H1 (cell line): ENCODE measurements around the gene PPP1R27. TPM values are rescaled to one million over a fixed set of nuclear protein-coding genes. Genes with fewer than 3 reads are reported as not detected.
A peak's percentile ranks its signal among the peaks of the same experiment; 100 is the strongest.

Source experiments
- CTCF ChIA-PET: fragments of 300-600 bp; sonication (Branson Sonifier 250); formaldehyde crosslinking; loops from one replicate; lab custom pipeline; 2021; ENCODE audit not compliant: partially characterized antibody; lab: Charles Lee
- POLR2A ChIA-PET: fragments of 300-600 bp; sonication (Branson Sonifier 250); formaldehyde crosslinking; loops from one replicate; lab custom pipeline; 2021; ENCODE audit warnings: inconsistent platforms; ENCODE audit not compliant: partially characterized antibody; lab: Charles Lee
- DNase-seq, 2 experiments: peaks; one replicate each; pipeline versions ENCODE4 v3.0.0 to v3.0.0-alpha.2; 2010 to 2022; ENCODE audit warnings: low spot score in 2 of 2, low read depth in 1 of 2, mixed read lengths in 1 of 2
- FAIRE-seq: peaks from 2 replicates; lab custom pipeline; 2011; peaks lifted over from hg19 to GRCh38; lab: Jason Lieb, UNC
- H2AFZ ChIP-seq: 2 replicates; pipeline ENCODE4 v1.8.1; 2012; ENCODE audit warnings: low read length, inconsistent platforms
- H2AK5ac ChIP-seq: 2 replicates; pipeline ENCODE4 v1.6.1; 2013; ENCODE audit warnings: low read depth, low read length
- H2BK120ac ChIP-seq: replicated peaks from 2 replicates; pipeline ENCODE3; 2013; ENCODE audit warnings: low read depth, low read length, inconsistent platforms
- H2BK12ac ChIP-seq: 2 replicates; pipeline ENCODE4 v1.6.1; 2013; ENCODE audit warnings: low read depth, low read length
- H2BK15ac ChIP-seq: 2 replicates; pipeline ENCODE4 v1.6.1; 2013; ENCODE audit warnings: low read length
- H2BK20ac ChIP-seq: 2 replicates; pipeline ENCODE4 v1.6.1; 2013; ENCODE audit warnings: low read length
- H2BK5ac ChIP-seq: 2 replicates; pipeline ENCODE4 v1.6.1; 2013; ENCODE audit warnings: low read depth, low read length
- H3K14ac ChIP-seq: 2 replicates; pipeline ENCODE4 v1.6.1; 2013; ENCODE audit warnings: inconsistent platforms; ENCODE audit not compliant: insufficient read length
- H3K18ac ChIP-seq: 2 replicates; pipeline ENCODE4 v1.6.1; 2013; ENCODE audit warnings: low read length; ENCODE audit errors: extremely low read depth
- H3K23ac ChIP-seq: 2 replicates; pipeline ENCODE4 v1.6.1; 2013; ENCODE audit warnings: inconsistent platforms; ENCODE audit not compliant: insufficient read length
- H3K23me2 ChIP-seq: 2 replicates; pipeline ENCODE4 v1.6.1; 2013; ENCODE audit warnings: low read depth, low read length
- H3K27ac ChIP-seq: 2 replicates; pipeline ENCODE4 v1.6.1; 2011; ENCODE audit warnings: low read depth, low read length, inconsistent platforms
- H3K27me3 ChIP-seq, 4 experiments: replicated peaks in 1 of 4; 1 replicate in 1 of 4; 2 replicates in 3 of 4; pipeline versions ENCODE4 v1.6.1 to v1.8.1; 2011 to 2013; ENCODE audit warnings: low read length in 3 of 4, mild to moderate bottlenecking in 3 of 4, inconsistent platforms in 2 of 4, mixed read lengths in 2 of 4, moderate library complexity in 1 of 4; ENCODE audit not compliant: control insufficient read depth in 3 of 4, insufficient read depth in 3 of 4; ENCODE audit errors: extremely low read depth in 1 of 4
- H3K36me3 ChIP-seq, 4 experiments: 2 replicates each; pipeline versions ENCODE4 v1.6.1 to v1.8.1; 2011 to 2013; ENCODE audit warnings: mild to moderate bottlenecking in 4 of 4, low read length in 3 of 4, moderate library complexity in 2 of 4, control low read depth in 1 of 4, inconsistent platforms in 1 of 4; ENCODE audit not compliant: insufficient read depth in 4 of 4, control insufficient read depth in 2 of 4
- H3K4ac ChIP-seq: replicated peaks from 2 replicates; pipeline ENCODE3; 2013; ENCODE audit warnings: low read length, low read depth, mixed read lengths, inconsistent platforms; ENCODE audit not compliant: insufficient read length
- H3K4me1 ChIP-seq, 4 experiments: replicated peaks in 1 of 4; 1 replicate in 1 of 4; 2 replicates in 3 of 4; pipeline versions ENCODE4 v1.6.1 to v1.8.1; 2011 to 2013; ENCODE audit warnings: low read length in 3 of 4, inconsistent platforms in 2 of 4, mixed read lengths in 1 of 4; ENCODE audit not compliant: insufficient read depth in 4 of 4, control insufficient read depth in 3 of 4
- H3K4me2 ChIP-seq, 2 experiments: 2 replicates each; pipeline versions ENCODE4 v1.6.1 to v1.8.1; 2011 to 2013; ENCODE audit warnings: low read depth in 2 of 2, low read length in 2 of 2, control low read depth in 1 of 2, inconsistent platforms in 1 of 2, mild to moderate bottlenecking in 1 of 2; ENCODE audit not compliant: insufficient read depth in 1 of 2
- H3K4me3 ChIP-seq, 4 experiments: fragments of 200-600, 300-600 bp in 1 of 4; sonication (generic), shearing (Covaris generic), sonication (Bioruptor Twin) in 1 of 4; 2 replicates each; pipeline versions ENCODE4 v1.5.1 to v1.8.1; 2011 to 2016; ENCODE audit warnings: low read length in 4 of 4, low read depth in 3 of 4, control low read depth in 2 of 4, inconsistent platforms in 2 of 4, mild to moderate bottlenecking in 2 of 4, mixed read lengths in 1 of 4, moderate library complexity in 1 of 4; ENCODE audit not compliant: insufficient read depth in 2 of 4; ENCODE audit errors: extremely low read depth in 1 of 4
- H3K56ac ChIP-seq: replicated peaks from 2 replicates; pipeline ENCODE3; 2013; ENCODE audit warnings: low read depth, mild to moderate bottlenecking, mixed read lengths, low read length, inconsistent platforms; ENCODE audit not compliant: insufficient read length
- H3K79me1 ChIP-seq: 2 replicates; pipeline ENCODE4 v1.6.1; 2013; ENCODE audit warnings: low read depth, low read length, control low read depth
- H3K79me2 ChIP-seq, 2 experiments: 2 replicates each; pipeline versions ENCODE4 v1.6.1 to v1.8.1; 2012 to 2013; ENCODE audit warnings: low read length in 2 of 2, mild to moderate bottlenecking in 2 of 2, inconsistent platforms in 1 of 2; ENCODE audit not compliant: insufficient read depth in 2 of 2, control insufficient read depth in 1 of 2
- H3K9ac ChIP-seq, 4 experiments: replicated peaks in 1 of 4; 1 replicate in 1 of 4; 2 replicates in 3 of 4; pipeline versions ENCODE4 v1.6.1 to v1.8.1; 2011 to 2013; ENCODE audit warnings: low read depth in 3 of 4, low read length in 3 of 4, control low read depth in 2 of 4, mild to moderate bottlenecking in 2 of 4, moderate library complexity in 2 of 4, inconsistent platforms in 1 of 4; ENCODE audit errors: extremely low read depth in 1 of 4
- H3K9me3 ChIP-seq, 2 experiments: 2 replicates each; pipeline versions ENCODE4 v1.6.1 to v1.8.1; 2012 to 2013; ENCODE audit warnings: mild to moderate bottlenecking in 2 of 2, moderate library complexity in 2 of 2, control low read depth in 1 of 2, inconsistent platforms in 1 of 2, low read depth in 1 of 2, low read length in 1 of 2, mixed read lengths in 1 of 2; ENCODE audit not compliant: insufficient read depth in 2 of 2
- H4K20me1 ChIP-seq, 2 experiments: replicated peaks in 1 of 2; 2 replicates each; pipeline versions ENCODE3 to v1.8.1; 2011 to 2013; ENCODE audit warnings: inconsistent platforms in 2 of 2, low read length in 2 of 2, mild to moderate bottlenecking in 1 of 2; ENCODE audit not compliant: insufficient read depth in 2 of 2, control insufficient read depth in 1 of 2
- H4K5ac ChIP-seq: 2 replicates; pipeline ENCODE4 v1.6.1; 2013; ENCODE audit warnings: low read length, low read depth, mixed read lengths, inconsistent platforms; ENCODE audit not compliant: insufficient read length
- H4K8ac ChIP-seq: 2 replicates; pipeline ENCODE4 v1.8.0; 2013; ENCODE audit warnings: mild to moderate bottlenecking, moderate library complexity, low read length, inconsistent platforms; ENCODE audit not compliant: insufficient read depth; ENCODE audit errors: extremely low read depth
- H4K91ac ChIP-seq: replicated peaks from 2 replicates; pipeline ENCODE3; 2013; ENCODE audit warnings: low read length, mixed read lengths, inconsistent platforms; ENCODE audit not compliant: insufficient read length
- ASH2L ChIP-seq: fragments of 200-600, 300-600 bp; sonication (generic); IDR thresholded peaks from one replicate; pipeline ENCODE4 v1.7.1; 2017; ENCODE audit warnings: low read length
- BACH1 ChIP-seq: IDR thresholded peaks from 2 replicates; pipeline ENCODE4 v1.6.1; 2012; ENCODE audit warnings: low read length, improper control_type of control experiment
- CEBPB ChIP-seq: IDR thresholded peaks from 2 replicates; pipeline ENCODE4 v1.6.1; 2012; ENCODE audit warnings: low read depth, low read length
- EGR1 ChIP-seq: IDR thresholded peaks from 2 replicates; pipeline ENCODE4 v1.6.1; 2011; ENCODE audit warnings: low read depth, low read length, borderline replicate concordance
- KDM4A ChIP-seq: IDR thresholded peaks from one replicate; pipeline ENCODE4 v1.7.1; 2012; ENCODE audit warnings: low read depth, mild to moderate bottlenecking, moderate library complexity, low read length, inconsistent platforms; ENCODE audit not compliant: severe bottlenecking
- MAX ChIP-seq: IDR thresholded peaks from 2 replicates; pipeline ENCODE4 v1.6.1; 2012; ENCODE audit warnings: inconsistent platforms
- PHF8 ChIP-seq: fragments of 200-600 bp; sonication (generic); conservative IDR thresholded peaks from 2 replicates; pipeline ENCODE4 v1.7.1; 2012; ENCODE audit warnings: low read depth, mild to moderate bottlenecking, inconsistent platforms, low read length, moderate library complexity
- POLR2A ChIP-seq, 2 experiments: IDR thresholded peaks; 1 replicate in 1 of 2; 2 replicates in 1 of 2; pipeline ENCODE4 v1.6.1; 2011; ENCODE audit warnings: low read depth in 2 of 2, low read length in 2 of 2, mild to moderate bottlenecking in 2 of 2; ENCODE audit errors: control extremely low read depth in 1 of 2
- SP4 ChIP-seq: IDR thresholded peaks from 2 replicates; pipeline ENCODE4 v1.6.1; 2012; ENCODE audit warnings: low read length, inconsistent platforms
- TAF1 ChIP-seq: IDR thresholded peaks from 2 replicates; pipeline ENCODE4 v1.6.1; 2011; ENCODE audit warnings: mild to moderate bottlenecking, low read depth, low read length
- TAF7 ChIP-seq: optimal IDR thresholded peaks from 2 replicates; pipeline ENCODE3; 2011; ENCODE audit warnings: low read depth, mild to moderate bottlenecking, inconsistent platforms, low read length, moderate library complexity, borderline replicate concordance
- WGBS, 2 experiments: shearing (Covaris generic) in 1 of 2; methylation state at CpG; one replicate each; pipeline versions ENCODE4 v1.1.6 to v1.1.7; 2013 to 2015; ENCODE audit warnings: low lambda C conversion rate in 2 of 2, mixed read lengths in 2 of 2, inconsistent platforms in 1 of 2, low coverage in 1 of 2, missing lambda C conversion rate in 1 of 2; ENCODE audit not compliant: insufficient replicate concordance in 2 of 2, insufficient coverage in 1 of 2, insufficient read length in 1 of 2; ENCODE audit errors: extremely low coverage in 1 of 2, missing lambda C conversion rate in 1 of 2; 5-methylcytosine and 5-hydroxymethylcytosine counted together
- polyA plus RNA-seq, 7 experiments: library from polyadenylated mRNA; depleted of rRNA in 3 of 7; stranded (reverse) in 5 of 7; unstranded in 2 of 7; fragments of >200 nt in 5 of 7; fragments of 200-250 nt in 2 of 7; gene quantifications; 1 replicate in 5 of 7; 2 replicates in 1 of 7; 4 replicates in 1 of 7; pipeline versions ENCODE4 v1.2.1 to v1.2.3, GENCODE V29; 2011 to 2013; ENCODE audit warnings: missing spikeins in 2 of 7, mixed read lengths in 2 of 7
- total RNA-seq: library from RNA; stranded (reverse); fragmentation: NEBNext Ultra II Directional; extraction: Animal tissue kit (Norgen Biotek cat#: 25700); gene quantifications from 2 replicates; pipeline ENCODE4 v1.2.1, GENCODE V29; 2021

The PPP1R27 gene
- total and polyA plus RNA-seq, 2 of the 8 experiments (the other 6 are each of a cell fraction or from before 2014, with no cell fraction given): 0.27 TPM; not detected in 1

- peaks cover 0 to 31% (median 21%) of the 10 kb centered on the region in 4 experiments; a peak in 6 of 7 replicates for H3K4me1 ChIP-seq
- H3K27me3 ChIP-seq: no peaks in the 10 kb centered on the region
- H3K79me1 ChIP-seq: peaks cover 2% of the 10 kb centered on the region; the same call in 1 of the 2 replicates
- H3K79me2 ChIP-seq: peaks cover 3 to 4% of the 10 kb centered on the region in 2 experiments; a peak in 2 of 4 replicates
- peak overlapping the region; percentile 63 for H4K5ac ChIP-seq
- no peak overlapping the region for H3K23ac ChIP-seq
- peak overlapping the region; percentile 74 for H3K4me2 ChIP-seq
- peak overlapping the region; percentile 77 for H3K56ac ChIP-seq
- peaks cover 4 to 21% of the 10 kb centered on the region in 2 experiments for H4K20me1 ChIP-seq
- 0 out of 2 replicates have a peak overlapping the region, but pooled peaks have one; percentile 43 for H2AK5ac ChIP-seq
- H4K91ac ChIP-seq: peak overlapping the region; percentile 98
- ChIA-PET POLR2A (interaction anchor here (0.6 to 10.5 kb wide), 16 partner anchors 8 to 154 kb away, joined by 3 to 151 read pairs (median 4); partner anchors contain the start of genes ALYREF, ANAPC11, CENPX and LRRC45), CTCF (interaction anchor here (0.8 to 2.9 kb wide), 9 partner anchors 14 to 170 kb away, joined by 3 to 24 read pairs (median 3); partner anchors contain the start of gene SIRT7)
- H3K14ac ChIP-seq: no peak overlapping the region
- peak overlapping the region; percentile 82; the same call in 1 of the 2 replicates for H3K27ac ChIP-seq
- peak overlapping the region; percentile 28 to 86 (median 82) for H3K9ac ChIP-seq
- H4K8ac ChIP-seq: peak overlapping the region; percentile 96
- H2BK120ac ChIP-seq: no peak overlapping the region
- WGBS, 2 experiments: 7% methylated on average over 76 of the region's 86 CpGs; no CpG with 5 or more reads in 1 of the 2 experiments
- H2AFZ ChIP-seq: no peak overlapping the region
- peaks cover 0 to 6% (median 3%) of the 10 kb centered on the region in 4 experiments; a peak in 2 of 8 replicates for H3K36me3 ChIP-seq
- peaks cover 12% of the 10 kb centered on the region; the same call in 1 of the 2 replicates for H3K23me2 ChIP-seq
- no peak for FAIRE-seq
- peak in 1 of 2 experiments; percentile 93 for DNase-seq
- H2BK12ac ChIP-seq: 0 out of 2 replicates have a peak overlapping the region, but pooled peaks have one; percentile 31
- no peak overlapping the region for H2BK20ac ChIP-seq
- peak overlapping the region; percentile 63 to 88 (median 71) for H3K4me3 ChIP-seq
- H3K9me3 ChIP-seq: no peaks in the 10 kb centered on the region
- no peak overlapping the region for H2BK15ac ChIP-seq
- peak overlapping the region; percentile 88 for H3K18ac ChIP-seq
- peak overlapping the region; percentile 92 for H3K4ac ChIP-seq
- peak overlapping the region; percentile 82; the same call in 1 of the 2 replicates for H2BK5ac ChIP-seq
- TF ChIP-seq EGR1 (no peak), KDM4A (peak; percentile 82), TAF1 (0 out of 2 replicates have a peak, but pooled peaks have one; percentile 23), PHF8 (peak; percentile 78), POLR2A (IDR thresholded peaks at IDR 0.05; ENCODE audit: control extremely low read depth in 1 of 2, low read depth in 2 of 2, low read length in 2 of 2) (peak in 1 of 2 experiments; percentile 65; a peak in 2 of 3 replicates), TAF7 (peak; percentile 60), MAX (peak; percentile 92), CEBPB (no peak), BACH1 (peak; percentile 90), ASH2L (peak; percentile 72), SP4 (no peak)
Observed at GRCh38 chr17:81871387-81872230, 36.8 kb upstream of the PPP1R27 start.
